Muscle layer of duodenum (tissue), 2 donors: Measurements from ENCODE around the gene PPP3CB.

Experiments
- H3K27ac ChIP-seq: one replicate; pipeline ENCODE4 v1.7.0; 2013; ENCODE audit warnings: mild to moderate bottlenecking, low read length
- H3K27me3 ChIP-seq: one replicate; pipeline ENCODE4 v1.7.0; 2013; ENCODE audit warnings: low read depth, mild to moderate bottlenecking, control low read depth, low read length
- H3K36me3 ChIP-seq, 2 donors: one replicate each; pipeline ENCODE4 v1.7.0; 2013; ENCODE audit warnings: low read length in 2 of 2, control low read depth in 1 of 2, mild to moderate bottlenecking in 1 of 2; ENCODE audit not compliant: insufficient read depth in 2 of 2, control insufficient read depth in 1 of 2
- H3K4me1 ChIP-seq, 2 donors: one replicate each; pipeline ENCODE4 v1.7.0; 2013; ENCODE audit warnings: low read length in 2 of 2, mild to moderate bottlenecking in 2 of 2, control low read depth in 1 of 2, moderate library complexity in 1 of 2; ENCODE audit not compliant: insufficient read depth in 2 of 2, control insufficient read depth in 1 of 2
- H3K4me3 ChIP-seq, 2 donors: one replicate each; pipeline ENCODE4 v1.7.0; 2013; ENCODE audit warnings: low read length in 2 of 2, low read depth in 1 of 2, mild to moderate bottlenecking in 1 of 2
- H3K9me3 ChIP-seq, 2 donors: one replicate each; pipeline ENCODE4 v1.7.0; 2013; ENCODE audit warnings: low read length in 2 of 2, control low read depth in 1 of 2, mild to moderate bottlenecking in 1 of 2; ENCODE audit not compliant: control insufficient read depth in 1 of 2
- donor health status: healthy.

PPP3CB gene

GRCh38 chr10:73478636-73479035 lies 17.2 kb downstream of the PPP3CB start:
- Histone ChIP-seq H3K9me3 (no peaks in the 10 kb centered on the region), H3K36me3 (peaks cover 36 to 51% of the 10 kb centered on the region in 2 donors), H3K27ac (no peak overlapping the region), H3K4me1 (no peaks in the 10 kb centered on the region), H3K27me3 (no peaks in the 10 kb centered on the region), H3K4me3 (no peak overlapping the region)

- Histone ChIP-seq H3K27ac (no peak overlapping the region), H3K27me3 (no peaks in the 10 kb centered on the region), H3K36me3 (peaks cover 39 to 55% of the 10 kb centered on the region in 2 donors), H3K4me3 (no peak overlapping the region), H3K4me1 (no peaks in the 10 kb centered on the region), H3K9me3 (no peaks in the 10 kb centered on the region)
These were observed 24.6 kb downstream of the PPP3CB start for GRCh38 chr10:73471226-73471625.

GRCh38 chr10:73469579-73469978 lies 26.2 kb downstream of the PPP3CB start:
- H3K36me3 ChIP-seq: peaks cover 25 to 54% of the 10 kb centered on the region in 2 donors
- no peaks in the 10 kb centered on the region for H3K9me3 ChIP-seq
- H3K27ac ChIP-seq: no peak overlapping the region
- H3K4me3 ChIP-seq: no peak overlapping the region
- no peaks in the 10 kb centered on the region for H3K27me3 ChIP-seq
- no peaks in the 10 kb centered on the region for H3K4me1 ChIP-seq

DNA sequence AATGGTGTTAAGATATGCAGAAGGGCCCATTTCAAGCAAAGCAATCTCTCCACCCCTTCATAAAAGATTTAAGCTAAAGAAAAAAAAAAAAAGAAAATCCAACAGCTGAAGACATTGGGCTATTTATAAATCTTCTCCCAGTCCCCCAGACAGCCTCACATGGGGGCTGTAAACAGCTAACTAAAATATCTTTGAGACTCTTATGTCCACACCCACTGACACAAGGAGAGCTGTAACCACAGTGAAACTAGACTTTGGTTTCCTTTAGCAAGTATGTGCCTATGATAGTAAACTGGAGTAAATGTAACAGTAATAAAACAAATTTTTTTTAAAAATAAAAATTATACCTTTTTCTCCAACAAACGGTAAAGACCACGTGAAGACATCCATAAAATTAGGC lies 28.6 kb downstream of the PPP3CB start:
- H3K27me3 ChIP-seq: no peaks in the 10 kb centered on the region
- no peak overlapping the region for H3K27ac ChIP-seq
- H3K4me3 ChIP-seq: no peak overlapping the region
- H3K36me3 ChIP-seq: peaks cover 22 to 52% of the 10 kb centered on the region in 2 donors
- no peaks in the 10 kb centered on the region for H3K9me3 ChIP-seq
- no peaks in the 10 kb centered on the region for H3K4me1 ChIP-seq

DNA sequence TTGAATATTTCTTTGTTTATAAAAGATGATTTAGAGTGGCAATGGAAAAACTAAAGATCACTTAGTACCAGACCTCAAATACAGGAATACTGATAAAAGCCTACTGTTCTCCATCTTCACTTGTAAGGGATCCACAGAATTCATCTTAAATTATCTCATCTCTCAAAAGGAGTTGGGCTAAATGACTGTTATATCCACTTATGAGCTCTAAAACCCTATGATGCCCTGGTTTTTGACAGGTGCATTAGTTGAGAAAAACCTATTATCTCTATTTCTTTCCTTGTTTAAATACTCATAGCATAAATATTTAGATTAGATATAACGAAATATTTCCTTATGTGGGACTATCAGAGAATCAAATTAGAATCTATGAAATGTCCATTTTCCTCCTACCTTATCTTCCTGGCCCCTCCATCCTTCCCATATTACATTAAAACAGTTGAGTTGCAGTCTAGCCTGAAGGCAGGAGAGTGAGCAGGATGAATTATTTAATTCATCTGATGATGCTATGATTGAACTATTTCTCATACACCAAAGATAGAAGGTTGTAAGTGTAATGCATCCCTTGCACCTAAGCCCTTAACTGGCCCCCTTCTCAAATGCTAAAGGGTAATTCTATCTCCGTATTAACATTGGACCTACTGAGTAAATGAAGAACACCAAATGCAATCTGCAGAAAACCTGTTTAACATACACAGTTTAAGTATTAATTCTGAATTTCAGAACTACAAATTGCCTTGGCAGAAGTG lies 29.7 kb downstream of the PPP3CB start:
- Histone ChIP-seq H3K27ac (no peak overlapping the region), H3K9me3 (no peaks in the 10 kb centered on the region), H3K36me3 (peaks cover 22 to 53% of the 10 kb centered on the region in 2 donors), H3K4me1 (no peaks in the 10 kb centered on the region), H3K27me3 (no peaks in the 10 kb centered on the region), H3K4me3 (no peak overlapping the region)

DNA sequence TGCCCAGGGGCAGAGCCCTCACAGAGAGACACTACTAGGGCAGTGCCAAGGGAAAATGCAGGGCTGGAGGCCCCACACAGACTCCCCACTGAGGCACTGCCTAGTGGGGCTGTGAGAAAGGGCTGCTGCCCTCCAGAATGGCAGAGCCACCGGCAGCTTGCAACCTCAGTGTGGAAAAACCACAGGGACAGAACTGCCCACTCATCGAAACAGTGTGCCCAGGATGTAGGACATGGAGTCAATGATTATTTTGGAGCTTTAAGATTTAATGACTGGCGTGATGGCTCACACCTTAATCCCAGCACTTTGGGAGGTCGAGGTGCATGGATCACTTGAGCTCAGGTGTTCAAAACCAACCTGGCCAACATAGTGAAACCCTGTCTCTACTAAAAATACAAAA lies 34.9 kb downstream of the PPP3CB start:
- Histone ChIP-seq H3K36me3 (peaks cover 3 to 34% of the 10 kb centered on the region in 2 donors), H3K4me1 (no peaks in the 10 kb centered on the region), H3K9me3 (no peaks in the 10 kb centered on the region), H3K27me3 (no peaks in the 10 kb centered on the region), H3K4me3 (no peak overlapping the region), H3K27ac (no peak overlapping the region)

DNA sequence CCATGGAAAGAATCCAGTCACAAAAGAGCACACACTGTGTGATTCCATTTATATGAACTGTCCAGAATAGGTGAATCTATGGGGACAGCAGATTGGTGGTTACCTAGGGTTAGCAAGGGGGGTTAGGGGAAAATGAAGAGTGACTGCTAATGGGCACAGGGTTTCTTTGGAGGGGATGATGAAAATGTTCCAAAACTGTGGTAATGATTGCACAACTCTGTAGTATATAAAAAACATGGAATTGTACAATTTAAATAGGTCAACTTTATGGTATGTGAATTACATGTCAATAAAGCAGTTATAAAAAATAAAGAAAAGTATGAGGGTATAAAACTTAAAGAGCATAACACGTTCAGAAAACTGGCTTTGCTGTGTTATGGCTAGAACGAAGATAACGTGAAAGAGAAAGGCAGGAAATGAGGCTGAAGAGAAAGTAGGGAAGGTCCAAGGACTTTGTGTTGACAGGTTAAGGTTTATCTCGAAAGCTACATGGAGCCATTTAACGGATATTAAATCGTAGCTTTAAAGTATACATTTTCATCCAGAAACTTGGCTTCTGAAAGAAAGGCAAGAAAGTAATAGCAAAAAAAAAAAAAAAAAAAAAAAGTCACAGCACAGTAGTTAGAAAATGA lies 36.0 kb downstream of the PPP3CB start:
- H3K27me3 ChIP-seq: no peaks in the 10 kb centered on the region
- H3K9me3 ChIP-seq: no peaks in the 10 kb centered on the region
- no peaks in the 10 kb centered on the region for H3K4me1 ChIP-seq
- H3K27ac ChIP-seq: no peak overlapping the region
- peaks cover 8 to 23% of the 10 kb centered on the region in 2 donors for H3K36me3 ChIP-seq
- no peak overlapping the region for H3K4me3 ChIP-seq

GRCh38 chr10:73456187-73456890 lies 39.5 kb downstream of the PPP3CB start:
- Histone ChIP-seq H3K4me1 (no peaks in the 10 kb centered on the region), H3K27me3 (no peaks in the 10 kb centered on the region), H3K36me3 (peaks cover 9 to 12% of the 10 kb centered on the region in 2 donors), H3K4me3 (no peak overlapping the region), H3K9me3 (no peaks in the 10 kb centered on the region), H3K27ac (no peak overlapping the region)

- no peaks in the 10 kb centered on the region for H3K27me3 ChIP-seq
- no peaks in the 10 kb centered on the region for H3K4me1 ChIP-seq
- H3K4me3 ChIP-seq: no peak overlapping the region
- no peak overlapping the region for H3K27ac ChIP-seq
- peaks cover 9 to 28% of the 10 kb centered on the region in 2 donors for H3K36me3 ChIP-seq
- no peaks in the 10 kb centered on the region for H3K9me3 ChIP-seq
These were observed 46.7 kb downstream of the PPP3CB start for GRCh38 chr10:73449113-73449512.

- Histone ChIP-seq H3K9me3 (no peaks in the 10 kb centered on the region), H3K27me3 (no peaks in the 10 kb centered on the region), H3K36me3 (peaks cover 9 to 29% of the 10 kb centered on the region in 2 donors), H3K4me1 (no peaks in the 10 kb centered on the region), H3K27ac (no peak overlapping the region), H3K4me3 (no peak overlapping the region)
These were observed 47.4 kb downstream of the PPP3CB start for GRCh38 chr10:73448384-73448783.

DNA sequence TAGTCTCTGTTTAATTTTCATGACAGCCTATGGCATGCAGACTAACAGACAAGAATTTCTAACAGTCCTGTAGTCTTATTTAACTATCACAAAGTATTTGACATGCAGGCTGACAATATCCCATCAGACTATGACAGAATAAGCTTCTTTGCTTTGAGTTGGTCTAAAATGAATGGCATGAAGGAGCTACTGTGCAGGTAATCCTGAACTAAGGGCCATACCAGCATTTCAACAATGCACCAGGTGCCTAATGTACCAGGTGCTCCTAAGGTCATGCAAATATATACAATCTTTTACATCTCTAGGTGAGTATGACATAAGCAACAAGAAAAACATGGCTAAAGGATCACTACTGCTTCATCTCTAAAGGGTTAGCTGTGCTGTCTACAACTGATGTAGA lies 48.9 kb downstream of the PPP3CB start:
- no peaks in the 10 kb centered on the region for H3K4me1 ChIP-seq
- no peak overlapping the region for H3K27ac ChIP-seq
- peaks cover 8 to 33% of the 10 kb centered on the region in 2 donors for H3K36me3 ChIP-seq
- H3K9me3 ChIP-seq: no peaks in the 10 kb centered on the region
- no peak overlapping the region for H3K4me3 ChIP-seq
- H3K27me3 ChIP-seq: no peaks in the 10 kb centered on the region
